Stimulated activated CD4-positive, alpha-beta T cell treated with anti-CD3 and anti-CD28 coated beads, Interleukin-4, amount 100 ng/mL, for 24 hours (primary cell): ENCODE data around the gene ETV4.
"Not testable (repeated sequence)": the region's sequence is repeated elsewhere in the genome, so short reads cannot be mapped to it uniquely, and the experiment has no call there.

Experiments
- DNase-seq: peaks from one replicate; pipeline ENCODE4 v3.0.0-alpha.2; 2020

The ETV4 gene

GRCh38 chr17:43543300-43543699, 2.8 kb downstream of the ETV4 start:
- DNase-seq: no peak

GRCh38 chr17:43542859-43543258, 3.3 kb downstream of the ETV4 start:
- DNase-seq: no peak

DNA sequence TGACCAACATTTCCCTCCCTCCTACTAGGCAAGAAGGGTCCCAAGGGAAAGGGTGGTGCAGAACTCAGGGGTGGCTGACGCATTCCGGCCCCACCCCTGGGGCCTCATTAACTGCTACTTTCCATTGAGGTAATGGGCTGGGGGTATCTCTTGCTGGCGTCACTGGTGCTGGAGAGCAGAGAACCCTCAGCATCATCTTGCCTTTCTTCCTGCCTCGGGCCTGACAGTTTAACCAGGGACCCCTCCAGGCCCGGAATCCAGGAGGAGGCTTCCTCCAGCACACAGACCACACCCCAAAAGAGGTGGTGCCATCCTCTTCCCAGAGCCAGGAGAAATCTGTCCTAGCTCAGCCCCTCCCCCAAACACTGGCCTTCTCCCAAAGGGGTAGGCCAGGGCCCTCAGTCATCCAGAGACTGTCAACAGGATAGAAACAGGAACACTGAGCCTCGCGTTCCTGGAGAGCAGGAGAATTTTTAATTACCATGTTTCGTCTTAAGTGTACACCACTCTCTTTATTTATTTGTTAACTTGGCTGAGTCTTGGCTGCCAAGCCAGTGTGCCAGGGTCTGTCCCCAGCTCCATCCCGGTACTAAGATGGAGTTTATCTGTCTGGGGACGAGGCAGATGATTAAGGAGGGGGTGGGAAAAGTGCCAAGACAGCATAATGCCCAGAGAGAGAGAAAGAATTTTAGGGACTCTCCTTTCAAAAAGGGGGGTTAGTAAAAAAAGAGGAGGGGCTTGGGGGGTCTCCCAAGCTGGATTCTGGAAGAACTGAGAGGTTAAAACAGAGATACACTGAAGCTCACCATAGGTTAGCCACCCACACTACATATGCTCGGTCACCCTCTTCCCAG, 5.1 kb downstream of the ETV4 start:
- DNase-seq: no peak

DNA sequence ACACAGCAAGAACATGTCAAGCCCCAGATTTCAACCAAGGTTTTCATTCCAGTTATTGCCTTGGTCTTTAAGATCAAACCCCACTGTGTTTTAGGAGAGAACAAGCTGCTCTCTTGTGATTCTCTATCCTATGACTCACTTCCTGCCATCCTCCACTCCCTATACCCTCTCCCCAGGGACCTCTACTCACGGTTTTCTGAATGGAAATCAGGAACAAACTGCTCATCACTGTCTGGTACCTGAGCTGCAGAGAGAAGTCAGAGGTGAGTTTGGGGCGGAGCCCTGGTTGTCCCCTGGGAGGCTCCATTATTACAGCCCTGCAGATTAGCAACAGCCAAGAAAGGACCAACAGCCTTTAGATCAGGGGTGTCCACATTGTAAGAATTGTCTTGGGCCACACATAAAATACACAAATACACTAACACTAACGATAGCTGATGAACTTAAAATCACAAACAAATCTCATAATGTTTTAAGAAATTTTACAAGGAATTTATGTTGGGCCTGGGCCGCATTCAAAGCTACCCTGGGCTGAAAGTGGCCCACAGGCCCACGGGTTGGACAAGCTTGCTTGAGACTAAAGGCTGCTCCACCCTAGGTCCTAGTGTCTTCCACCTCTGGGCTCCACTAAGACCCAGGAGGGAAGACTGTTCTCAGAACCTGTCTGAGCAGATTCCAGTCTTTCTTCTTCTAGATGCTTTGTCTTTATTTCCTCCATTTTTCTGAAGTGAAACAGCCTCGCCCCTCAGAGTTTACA, 9.7 kb downstream of the ETV4 start:
- no peak for DNase-seq

DNA sequence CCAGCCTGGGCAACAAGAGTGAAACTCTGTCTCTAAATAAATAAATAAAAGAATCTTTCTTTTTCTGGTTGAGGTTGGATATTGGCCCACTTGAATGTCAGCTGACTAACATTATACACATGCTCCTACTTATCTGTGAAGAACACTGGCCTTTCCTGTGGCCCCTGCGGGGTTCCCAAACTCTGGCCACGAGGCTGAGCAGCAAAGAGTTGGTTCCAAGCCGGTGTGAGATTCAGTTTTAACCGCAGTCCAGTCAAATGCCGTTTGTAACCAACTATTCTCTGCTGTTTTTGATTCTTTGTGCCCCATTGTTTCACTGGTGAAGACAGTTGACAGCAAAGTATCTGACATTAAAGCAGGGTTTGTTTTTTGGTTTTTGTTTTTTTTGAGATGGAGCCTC, 11.2 kb downstream of the ETV4 start:
- DNase-seq: no peak

- no peak for DNase-seq
These were observed 12.4 kb downstream of the ETV4 start for GRCh38 chr17:43533699-43534098.

GRCh38 chr17:43532581-43532980, 13.6 kb downstream of the ETV4 start:
- DNase-seq: no peak

DNA sequence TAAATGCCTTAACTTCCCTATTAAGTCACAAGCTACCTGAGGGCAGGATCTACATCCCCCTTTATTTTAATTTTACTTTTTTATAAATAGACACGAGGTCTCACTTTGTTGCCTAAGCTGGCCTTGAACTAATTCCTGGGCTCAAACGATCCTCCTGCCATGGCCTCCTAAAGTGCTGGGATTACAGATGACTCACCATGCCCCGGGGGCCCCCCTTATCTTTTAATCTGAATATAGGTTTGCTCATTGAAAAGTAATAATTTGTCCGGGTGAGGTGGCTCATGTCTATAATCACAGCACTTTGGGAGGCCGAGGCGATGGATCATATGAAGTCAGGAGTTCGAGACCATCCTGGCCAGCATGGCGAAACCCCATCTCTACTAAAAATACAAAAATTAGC, 14.2 kb downstream of the ETV4 start:
- no peak for DNase-seq

- no peak for DNase-seq
These were observed 15.1 kb downstream of the ETV4 start for GRCh38 chr17:43531082-43531378.

DNA sequence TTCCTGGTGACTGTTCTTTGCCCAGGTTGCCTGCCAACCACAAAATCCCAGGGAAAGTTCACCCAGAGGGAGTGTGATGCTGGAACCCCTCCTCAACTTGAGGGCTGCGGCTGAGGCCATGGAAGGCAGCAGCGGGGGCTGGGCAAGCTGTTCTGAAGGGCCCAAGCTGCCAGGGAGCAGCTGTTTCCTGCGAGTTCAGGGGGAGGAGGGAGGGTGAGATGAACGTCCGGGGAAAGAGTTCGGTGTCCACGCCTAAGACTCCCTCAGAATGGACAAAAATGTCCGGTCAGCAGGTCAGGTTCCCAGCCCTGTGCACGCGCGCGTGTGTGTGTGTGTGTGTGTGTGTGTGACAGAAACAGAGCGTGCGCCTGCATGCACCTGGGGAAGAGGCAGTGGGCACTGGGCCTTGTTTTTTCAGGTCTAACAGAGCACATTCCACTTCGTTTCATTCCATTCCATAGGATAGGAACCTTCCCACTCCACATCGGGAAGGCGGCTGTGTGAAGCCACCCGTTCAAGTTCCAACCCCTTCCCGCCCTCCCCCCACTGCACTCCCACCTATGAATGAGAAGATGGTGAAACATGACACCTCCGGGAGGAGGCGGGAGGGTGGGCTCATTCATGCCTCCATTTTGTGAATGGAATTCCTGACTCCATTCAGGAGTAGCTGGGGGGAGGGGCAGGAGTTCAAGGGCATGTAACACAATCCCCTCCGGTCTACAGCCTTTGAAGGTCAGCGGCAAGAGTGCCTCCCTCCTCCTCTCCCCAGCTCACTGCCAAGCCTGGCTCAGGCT, 15.7 kb downstream of the ETV4 start:
- DNase-seq: no peak

- no peak for DNase-seq
These were observed 16.2 kb downstream of the ETV4 start for GRCh38 chr17:43529947-43530287.

GRCh38 chr17:43528988-43529814, 16.9 kb downstream of the ETV4 start:
- DNase-seq: no peak

DNA sequence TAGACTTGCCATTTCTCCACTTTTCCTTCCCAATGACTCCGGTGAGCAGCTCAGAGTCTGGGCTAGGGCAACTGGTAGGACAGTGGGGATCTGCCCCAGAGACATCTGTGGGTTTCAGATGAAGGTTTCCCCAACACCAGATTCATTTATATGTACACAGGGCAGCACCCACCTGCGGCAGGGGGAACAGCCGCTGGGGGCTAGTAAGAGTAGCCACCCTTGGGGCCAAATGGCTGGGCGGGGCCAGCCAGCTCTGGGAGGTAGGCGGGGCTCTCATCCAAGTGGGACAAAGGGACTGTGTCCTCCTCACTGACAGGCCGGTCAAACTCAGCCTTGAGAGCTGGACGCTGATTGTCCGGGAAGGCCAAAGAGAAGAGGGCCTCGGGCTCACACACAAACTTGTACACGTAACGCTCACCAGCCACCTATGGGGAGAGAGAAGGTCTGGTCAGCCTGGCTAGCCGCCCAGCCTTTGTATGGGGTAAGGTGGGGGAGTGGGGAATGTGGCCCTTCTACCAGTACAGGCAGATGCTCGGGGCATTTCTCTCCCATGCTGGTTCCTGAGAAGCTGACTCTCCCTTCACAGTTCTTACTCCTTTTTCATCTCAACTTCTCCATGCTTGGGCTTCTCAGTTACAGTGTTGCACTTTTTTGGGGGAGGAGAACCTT, 17.7 kb downstream of the ETV4 start:
- DNase-seq: no peak

- no peak for DNase-seq
These were observed 19.1 kb downstream of the ETV4 start for GRCh38 chr17:43526886-43527648.

DNA sequence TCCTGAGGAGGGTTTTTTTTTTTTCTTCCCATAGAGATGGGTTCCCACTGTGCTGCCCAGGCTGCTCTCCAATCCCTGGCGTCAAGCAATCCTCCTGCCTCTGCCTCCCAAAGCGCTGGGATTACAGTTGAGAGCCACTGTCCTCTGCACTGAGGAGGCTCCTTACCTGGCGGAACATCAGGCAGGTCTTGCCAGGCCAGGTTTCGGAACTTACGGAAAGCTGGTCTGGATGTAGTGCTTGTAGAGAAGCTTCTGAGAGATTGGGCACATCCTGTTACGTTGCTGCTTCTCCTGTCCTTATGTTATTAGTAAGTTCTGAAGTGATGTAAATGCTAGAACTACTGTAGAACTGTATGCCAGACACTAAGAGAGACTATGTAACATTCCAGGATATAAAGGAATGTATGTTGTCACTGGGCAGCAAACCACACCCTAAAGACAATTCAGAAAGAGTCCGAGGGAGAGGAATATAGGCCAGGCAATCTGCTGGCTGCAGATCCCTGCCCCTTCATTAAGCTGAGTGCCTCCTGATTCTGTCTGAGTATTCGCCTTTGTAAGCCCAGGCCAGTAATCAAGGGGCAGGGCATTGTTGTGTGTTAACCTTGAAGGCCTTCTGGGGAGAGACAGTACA, 21.1 kb downstream of the ETV4 start:
- DNase-seq: no peak

- no peak for DNase-seq
These were observed 24.8 kb downstream of the ETV4 start for GRCh38 chr17:43521389-43521788.

GRCh38 chr17:43517615-43518386, 28.3 kb downstream of the ETV4 start:
- DNase-seq: no peak

DNA sequence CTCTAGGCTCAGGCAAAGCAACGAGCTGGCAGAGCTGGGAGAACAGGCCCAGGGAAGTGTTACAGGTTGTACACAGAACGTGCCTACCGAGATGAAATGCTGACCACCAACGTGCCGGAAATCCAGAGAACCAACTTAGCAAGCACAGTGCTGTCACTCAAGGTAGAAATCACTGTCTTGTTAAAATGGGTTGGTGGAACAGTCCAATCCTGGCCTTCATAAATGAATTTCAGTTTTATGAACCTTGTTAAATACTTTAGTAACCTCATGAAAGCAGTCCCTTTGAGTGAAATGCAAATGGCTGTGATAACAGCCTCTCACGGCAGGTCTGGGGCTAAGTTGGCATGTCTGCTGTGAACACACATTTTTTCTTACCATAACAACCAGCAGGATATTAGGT, 29.0 kb downstream of the ETV4 start:
- no peak for DNase-seq

GRCh38 chr17:43515656-43516055, 30.5 kb downstream of the ETV4 start:
- DNase-seq: no peak

DNA sequence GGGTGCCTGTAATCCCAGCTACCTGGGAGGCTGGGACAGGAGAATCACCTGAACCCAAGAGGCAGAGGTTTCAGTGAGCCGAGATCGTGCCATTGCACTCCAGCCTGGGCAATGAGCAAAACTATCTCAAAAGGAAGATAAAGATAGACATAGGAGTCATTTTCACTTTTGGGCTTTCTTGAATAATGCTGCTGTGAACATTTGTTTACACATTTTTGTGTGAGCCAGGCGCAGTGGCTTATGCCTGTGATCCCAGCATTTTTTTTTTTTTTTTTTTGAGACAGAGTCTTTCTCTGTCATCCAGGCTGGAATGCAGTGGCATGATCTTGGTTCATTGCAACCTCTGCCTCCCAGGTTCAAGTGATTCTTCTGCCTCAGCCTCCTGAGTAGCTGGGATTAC, 34.9 kb downstream of the ETV4 start:
- not testable (repeated sequence) for DNase-seq
